NOMO-1 (cell line): ENCODE data around the gene XYLT2.

Source experiments
- DNase-seq, 2 experiments: peaks; one replicate each; lab custom pipeline; 2025; ENCODE audit not compliant: unreplicated experiment in 2 of 2; lab: John Stamatoyannopoulos, UW

Gene XYLT2

GRCh38 chr17:50347117-50347893 is 1.4 kb downstream of the XYLT2 start:
- DNase-seq, result no peak

- DNase-seq, result no peak
Observed at GRCh38 chr17:50347894-50348291, 2.0 kb downstream of the XYLT2 start.

- no peak for DNase-seq
Observed at GRCh38 chr17:50348522-50349242, 2.8 kb downstream of the XYLT2 start.

GRCh38 chr17:50349243-50349600 is 3.3 kb downstream of the XYLT2 start:
- no peak for DNase-seq

GRCh38 chr17:50350733-50351132 is 4.8 kb downstream of the XYLT2 start:
- DNase-seq, result no peak

- no peak for DNase-seq
Observed at GRCh38 chr17:50352072-50352692, 6.3 kb downstream of the XYLT2 start.

- DNase-seq, result no peak
Observed at GRCh38 chr17:50352693-50353599, 7.0 kb downstream of the XYLT2 start.

- DNase-seq, result no peak
Observed at GRCh38 chr17:50353600-50354195, 7.8 kb downstream of the XYLT2 start.

- no peak for DNase-seq
Observed at GRCh38 chr17:50354198-50354597, 8.3 kb downstream of the XYLT2 start.

GRCh38 chr17:50354776-50355175 is 8.8 kb downstream of the XYLT2 start:
- no peak for DNase-seq

- DNase-seq, result no peak
Observed at GRCh38 chr17:50355336-50355700, 9.4 kb downstream of the XYLT2 start.

- DNase-seq, result no peak
Observed at GRCh38 chr17:50355701-50356341, 9.9 kb downstream of the XYLT2 start.

- no peak for DNase-seq
Observed at GRCh38 chr17:50356418-50356817, 10.5 kb downstream of the XYLT2 start.

- DNase-seq, result no peak
Observed at GRCh38 chr17:50356892-50357510, 11.1 kb downstream of the XYLT2 start.

GRCh38 chr17:50358177-50358576 is 12.3 kb downstream of the XYLT2 start:
- DNase-seq, result no peak

GRCh38 chr17:50359005-50359699 is 13.2 kb downstream of the XYLT2 start:
- no peak for DNase-seq

GRCh38 chr17:50359998-50360461 is 14.1 kb downstream of the XYLT2 start:
- DNase-seq, result no peak

- DNase-seq, result no peak
Observed at GRCh38 chr17:50360486-50361115, 14.7 kb downstream of the XYLT2 start.
